K562 (cell line): ENCODE measurements around the gene COPS4. TPM values are rescaled to one million over a fixed set of nuclear protein-coding genes. Genes with fewer than 3 reads are reported as not detected.
A peak's percentile ranks its signal among the peaks of the same experiment; 100 is the strongest.

Experiments
- ATAC-seq: fragments of 200-7000 bp; cut with Tn5 transposase; 3 replicates; pipeline ENCODE4 v1.9.1; 2020; ENCODE audit warnings: moderate library complexity
- BruUV-seq: library from RNA; stranded (reverse); fragments of 400-500 nt; replicated peaks from 2 replicates; lab custom pipeline; 2021; lab: Mats Ljungman, UMichigan
- CTCF ChIA-PET: fragments of 300-600 bp; formaldehyde crosslinking; extraction: SDS; loops from one replicate; lab custom pipeline; 2021; ENCODE audit warnings: low intra/inter-chr PET ratio; lab: Yijun Ruan, JAX
- POLR2A ChIA-PET: fragments of 300-600, 350-650 bp; sonication (Branson Sonifier 250); formaldehyde crosslinking; extraction: SDS; loops from one replicate; lab custom pipeline; 2021; ENCODE audit warnings: antibody characterized with exemption, inconsistent platforms; lab: Yijun Ruan, JAX
- DNase-seq, 4 experiments: peaks; one replicate each; pipeline versions ENCODE4 v3.0.0 to v3.0.0-alpha.2; 2011 to 2018; ENCODE audit warnings: low spot score in 3 of 4, mixed read lengths in 3 of 4; ENCODE audit errors: extremely low read depth in 1 of 4
- FAIRE-seq: peaks from 2 replicates; lab custom pipeline; 2011; peaks lifted over from hg19 to GRCh38; lab: Jason Lieb, UNC
- H2AFZ ChIP-seq: 2 replicates; pipeline ENCODE4 v1.6.0; 2011; ENCODE audit warnings: low read depth, low read length, control low read depth, inconsistent platforms
- H3K27ac ChIP-seq: fragments of 200-600 bp; 3 replicates; pipeline ENCODE4 v1.8.0; 2011; ENCODE audit warnings: low read depth, mild to moderate bottlenecking, control low read depth, inconsistent platforms, low read length, moderate library complexity, mixed read lengths; ENCODE audit errors: extremely low read depth
- H3K27me3 ChIP-seq, 2 experiments: fragments of 300-600 bp in 1 of 2; 2 replicates in 1 of 2; 3 replicates in 1 of 2; pipeline versions ENCODE4 v1.6.0 to v1.8.0; 2011; ENCODE audit warnings: inconsistent platforms in 2 of 2, low read length in 2 of 2, mild to moderate bottlenecking in 1 of 2, mixed read lengths in 1 of 2, moderate library complexity in 1 of 2; ENCODE audit not compliant: control insufficient read depth in 2 of 2, insufficient read depth in 2 of 2
- H3K36me3 ChIP-seq: fragments of 300-600 bp; 3 replicates; pipeline ENCODE4 v1.8.0; 2011; ENCODE audit warnings: mild to moderate bottlenecking, low read length, inconsistent platforms; ENCODE audit not compliant: control insufficient read depth, insufficient read depth
- H3K4me1 ChIP-seq, 2 experiments: fragments of 200-600 bp in 1 of 2; replicated peaks in 1 of 2; 2 replicates in 1 of 2; 3 replicates in 1 of 2; pipeline versions ENCODE4 v1.5.1 to v1.8.0; 2011; ENCODE audit warnings: inconsistent platforms in 2 of 2, low read length in 2 of 2, mild to moderate bottlenecking in 1 of 2, mixed read lengths in 1 of 2, moderate library complexity in 1 of 2; ENCODE audit not compliant: control insufficient read depth in 2 of 2, insufficient read depth in 2 of 2
- H3K4me2 ChIP-seq: 2 replicates; pipeline ENCODE4 v1.6.1; 2011; ENCODE audit warnings: low read length, control low read depth, inconsistent platforms, mixed read lengths; ENCODE audit not compliant: insufficient read depth
- H3K4me3 ChIP-seq: fragments of 200-600 bp; sonication (generic), shearing (Covaris generic); 2 replicates; pipeline ENCODE4 v1.5.1; 2016; ENCODE audit warnings: control low read depth, inconsistent platforms
- H3K79me2 ChIP-seq: fragments of 200-600 bp; 3 replicates; pipeline ENCODE4 v1.8.0; 2011; ENCODE audit warnings: low read length, inconsistent platforms; ENCODE audit not compliant: control insufficient read depth, insufficient read depth
- H3K9ac ChIP-seq, 2 experiments: 2 replicates each; pipeline versions ENCODE4 v1.6.0 to v1.6.1; 2011; ENCODE audit warnings: low read depth in 2 of 2, low read length in 2 of 2, control low read depth in 1 of 2, inconsistent platforms in 1 of 2, mild to moderate bottlenecking in 1 of 2, mixed read lengths in 1 of 2; ENCODE audit not compliant: insufficient read depth in 1 of 2
- H3K9me1 ChIP-seq: one replicate; pipeline ENCODE4 v1.6.0; 2011; ENCODE audit warnings: inconsistent platforms, mild to moderate bottlenecking, low read length, moderate library complexity; ENCODE audit not compliant: control insufficient read depth, insufficient read depth
- H3K9me3 ChIP-seq: replicated peaks from 2 replicates; pipeline ENCODE4 v1.5.1; 2011; ENCODE audit warnings: low read depth, low read length, inconsistent platforms; ENCODE audit not compliant: control insufficient read depth, insufficient read depth
- H4K20me1 ChIP-seq: replicated peaks from 2 replicates; pipeline ENCODE4 v1.6.1; 2011; ENCODE audit warnings: low read length, inconsistent platforms, mixed read lengths; ENCODE audit not compliant: control insufficient read depth, insufficient read depth
- DIDO1 ChIP-seq: fragments of 450-650 bp; IDR thresholded peaks from 2 replicates; pipeline ENCODE4 v1.6.1; 2016; ENCODE audit warnings: low read depth, missing biosample characterization, missing genetic modification characterization
- JUND ChIP-seq, 2 experiments: IDR thresholded peaks; 2 replicates in 1 of 2; 3 replicates in 1 of 2; pipeline ENCODE4 v1.6.1; 2011; ENCODE audit warnings: borderline replicate concordance in 2 of 2, low read depth in 2 of 2, low read length in 2 of 2, improper control_type of control experiment in 1 of 2, missing biosample characterization in 1 of 2, missing genetic modification characterization in 1 of 2, missing genetic modification reagents in 1 of 2
- MEIS2 ChIP-seq: fragments of 450-650 bp; IDR thresholded peaks from 2 replicates; pipeline ENCODE4 v1.6.1; 2014; ENCODE audit warnings: mild to moderate bottlenecking; ENCODE audit not compliant: partially characterized antibody
- PBX2 ChIP-seq, 2 experiments: IDR thresholded peaks in 1 of 2; conservative IDR thresholded peaks in 1 of 2; 2 replicates each; pipeline ENCODE4 v1.6.1; 2016; ENCODE audit warnings: low read depth in 2 of 2, mild to moderate bottlenecking in 1 of 2, missing compliant biosample characterization in 1 of 2, missing genetic modification characterization in 1 of 2, moderate library complexity in 1 of 2
- PKNOX1 ChIP-seq: fragments of 450-650 bp; IDR thresholded peaks from 2 replicates; pipeline ENCODE4 v1.6.1; 2016
- TARDBP ChIP-seq: fragments of 450-650 bp; IDR thresholded peaks from 2 replicates; pipeline ENCODE4 v1.6.1; 2016
- ZNF3 ChIP-seq: fragments of 250-450 bp; sonication (Bioruptor Pico); IDR thresholded peaks from 2 replicates; pipeline ENCODE4 v1.5.0; 2021; ENCODE audit warnings: mild to moderate bottlenecking, moderate library complexity
- WGBS: fragments of 100-300 bp; shearing (Covaris generic); methylation state at CpG from one replicate; pipeline ENCODE4 v1.1.6; 2016; ENCODE audit warnings: low coverage, mixed read lengths; ENCODE audit not compliant: insufficient coverage; ENCODE audit errors: missing lambda C conversion rate; 5-methylcytosine and 5-hydroxymethylcytosine counted together
- in situ Hi-C: fragments of 300-500 bp; cut with MboI; formaldehyde crosslinking; loops from 4 replicates; pipeline ENCODE4 v1.15.0; 2018; ENCODE audit warnings: inconsistent platforms, mixed read lengths
- intact Hi-C: fragments of 100-400 bp; cut with micrococcal nuclease; formaldehyde crosslinking; loops from 2 replicates; pipeline ENCODE4 v1.14.2; 2022
- polyA plus RNA-seq, 8 experiments: library from polyadenylated mRNA; depleted of rRNA in 4 of 8; stranded (reverse) in 5 of 8; unstranded in 3 of 8; fragments of >200 nt; fragmentation: Nextera tagmentation in 2 of 8; fragmentation: Illumina TruSeq in 1 of 8; extraction: Ambion mirVana in 2 of 8; extraction: Trizol in 1 of 8; gene quantifications; 2 replicates each; pipeline versions ENCODE4 v1.2.1 to v1.2.3, GENCODE V29; 2011 to 2014; ENCODE audit warnings: inconsistent platforms in 1 of 8, missing spikeins in 1 of 8
- total RNA-seq, 7 experiments: library from RNA; depleted of rRNA in 6 of 7; stranded (reverse); fragments of >200 nt in 6 of 7; fragmentation: Illumina TruSeq in 2 of 7; extraction: Trizol in 2 of 7; gene quantifications; 2 replicates each; pipeline versions ENCODE4 v1.2.1 to v1.2.3, GENCODE V29; 2011 to 2021; ENCODE audit warnings: low replicate concordance in 1 of 7

Gene COPS4
- total and polyA plus RNA-seq, 9 of the 15 experiments (the other 6 are each of a cell fraction or from before 2014, with no cell fraction given), result 44.7 to 180 (median 70.9) TPM

- BruUV-seq, result TSS peak; percentile 55
- FAIRE-seq, result no peak
- CTCF ChIA-PET, result no interaction called here
- intact Hi-C loops (no loop called here), in situ Hi-C loops (no loop called here)
- H2AFZ ChIP-seq, result no peak overlapping the region
- 42% methylated on average over 4 of the region's 4 CpGs for WGBS
- no peaks in the 10 kb centered on the region for H4K20me1 ChIP-seq
- H3K79me2 ChIP-seq, result no peaks in the 10 kb centered on the region
- H3K9ac ChIP-seq, result no peak overlapping the region
- no peaks in the 10 kb centered on the region for H3K9me3 ChIP-seq
- H3K27ac ChIP-seq, result no peak overlapping the region
- TF ChIP-seq JUND (IDR thresholded peaks at IDR 0.05; ENCODE audit: borderline replicate concordance, low read depth, low read length) (no peak), JUND (tag; IDR thresholded peaks at IDR 0.05; ENCODE audit: borderline replicate concordance, low read depth, low read length) (peak; percentile 43; the same call in 1 of the 3 replicates), MEIS2 (peak; percentile 57), ZNF3 (CRISPR knock-in tag) (no peak), TARDBP (no peak), PKNOX1 (peak; percentile 43; the same call in 1 of the 2 replicates), PBX2 (CRISPR knock-in tag; IDR thresholded peaks at IDR 0.05; ENCODE audit: low read depth) (no peak), PBX2 (tag; conservative IDR thresholded peaks at IDR 0.05; ENCODE audit: low read depth) (peak; percentile 36; the same call in 1 of the 2 replicates), DIDO1 (tag) (no peak)
- POLR2A ChIA-PET, result interaction anchor here (0.6 kb wide), 1 partner anchor 19 kb away, joined by 3 read pairs; no protein-coding TSS in a partner anchor
- DNase-seq, result no peak
- no peaks in the 10 kb centered on the region for H3K4me1 ChIP-seq
- H3K27me3 ChIP-seq, result no peaks in the 10 kb centered on the region
- peaks cover 11% of the 10 kb centered on the region for H3K36me3 ChIP-seq
- H3K4me3 ChIP-seq, result no peak overlapping the region
- no peaks in the 10 kb centered on the region for H3K9me1 ChIP-seq
- no peak overlapping the region for H3K4me2 ChIP-seq
- ATAC-seq, result no peak
Measured at GRCh38 chr4:83075311-83076095, 40.5 kb downstream of the COPS4 start.
